CD4-positive, alpha-beta T cell treated with Interleukin-10 for 1 hour (primary cell): ENCODE results near the gene AIFM1.

Source experiments
- DNase-seq: peaks from one replicate; pipeline ENCODE4 v3.0.0-alpha.2; 2020

The AIFM1 gene

DNA sequence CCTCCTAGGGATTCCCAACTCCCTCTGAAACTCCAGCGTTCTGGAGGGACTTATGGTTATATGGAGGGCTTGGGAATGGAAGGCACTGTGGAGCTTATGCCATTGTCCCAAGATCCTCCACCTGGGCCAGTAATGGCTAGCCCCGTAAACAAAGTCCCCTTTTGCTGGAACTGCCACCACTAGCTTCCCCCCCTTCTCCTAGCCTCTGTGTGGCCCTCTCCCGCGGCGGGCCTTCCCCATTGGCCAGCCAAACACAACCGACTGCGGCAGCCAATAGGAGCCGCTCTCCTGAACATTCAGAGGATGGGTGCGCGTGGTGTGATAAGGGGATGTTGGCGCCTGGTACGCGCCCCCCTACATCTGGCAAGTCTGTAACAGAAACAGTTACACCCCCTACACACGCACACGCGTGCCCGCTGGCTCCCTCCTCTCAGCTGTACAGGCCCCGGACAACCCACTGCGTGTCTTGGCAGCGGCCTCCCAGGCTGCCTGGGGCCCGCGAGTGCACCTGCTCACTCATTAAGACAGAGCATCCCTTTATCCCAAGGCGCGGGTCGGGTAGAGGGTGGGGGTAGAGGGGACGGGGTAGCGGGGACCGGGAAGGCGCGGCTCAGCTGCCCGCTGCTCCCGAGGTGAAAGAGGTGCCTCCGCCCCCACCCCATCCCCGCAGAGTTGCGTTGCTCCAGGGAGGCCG is 5.3 kb upstream of the AIFM1 start:
- peak; percentile 73 for DNase-seq

DNA sequence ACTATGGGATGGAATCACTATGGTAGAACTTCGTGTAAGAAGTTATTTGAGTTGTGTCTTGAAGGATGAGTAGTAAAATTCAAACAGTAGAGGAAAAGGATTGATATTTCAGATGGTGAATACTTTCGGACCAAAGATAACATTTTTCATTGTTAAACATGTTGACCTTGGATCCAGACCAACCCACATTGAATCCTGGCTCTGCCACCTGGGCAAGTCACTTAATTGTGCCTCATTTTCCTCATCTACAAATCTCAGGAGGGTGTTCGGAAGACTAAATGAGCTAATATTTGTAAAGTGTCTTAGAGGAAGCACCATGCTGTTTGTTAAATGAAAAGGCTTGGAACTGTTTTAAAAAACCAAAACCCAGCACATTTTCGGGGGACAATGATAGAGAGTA is 1.4 kb upstream of the AIFM1 start:
- no peak for DNase-seq

DNA sequence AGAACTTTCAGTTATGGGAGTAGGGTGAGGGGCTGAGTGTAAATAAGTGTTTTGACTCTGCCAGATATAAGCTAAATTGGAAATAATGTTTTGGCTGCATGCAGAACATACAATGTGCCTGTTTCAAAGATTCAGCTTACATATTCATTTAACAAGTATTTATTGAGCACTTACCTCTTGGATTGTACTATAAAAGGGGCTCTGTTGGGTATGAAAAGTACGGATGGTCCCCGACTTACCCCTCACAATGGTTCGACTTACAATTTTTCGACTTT is 799 bp upstream of the AIFM1 start:
- DNase-seq, result no peak

DNA sequence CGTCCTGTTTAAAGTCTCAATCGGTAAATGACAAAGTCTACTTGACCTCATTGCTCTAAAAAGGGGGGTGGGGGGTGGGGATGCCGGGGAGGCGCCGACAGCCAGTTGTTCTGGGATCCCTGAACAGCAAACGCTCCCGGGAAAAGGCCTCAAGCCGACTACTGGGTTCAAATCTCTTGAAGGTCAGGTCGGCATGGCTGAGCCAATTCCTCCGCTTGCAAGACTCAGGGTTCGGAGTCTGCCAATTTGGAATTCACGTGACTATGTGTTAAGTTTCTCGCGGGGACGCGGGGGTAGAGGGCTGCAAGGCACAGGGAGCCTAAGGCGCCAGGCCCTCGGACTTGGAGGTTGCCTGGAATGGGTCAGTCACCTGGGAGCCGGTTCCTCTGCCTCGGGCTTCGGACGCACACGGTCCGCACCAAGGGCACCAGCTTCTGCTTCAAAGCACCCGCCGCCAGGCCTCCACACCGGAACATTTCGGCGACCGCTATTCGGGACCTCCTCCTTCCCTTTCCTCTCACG is 399 bp downstream of the AIFM1 start:
- DNase-seq, result no peak

DNA sequence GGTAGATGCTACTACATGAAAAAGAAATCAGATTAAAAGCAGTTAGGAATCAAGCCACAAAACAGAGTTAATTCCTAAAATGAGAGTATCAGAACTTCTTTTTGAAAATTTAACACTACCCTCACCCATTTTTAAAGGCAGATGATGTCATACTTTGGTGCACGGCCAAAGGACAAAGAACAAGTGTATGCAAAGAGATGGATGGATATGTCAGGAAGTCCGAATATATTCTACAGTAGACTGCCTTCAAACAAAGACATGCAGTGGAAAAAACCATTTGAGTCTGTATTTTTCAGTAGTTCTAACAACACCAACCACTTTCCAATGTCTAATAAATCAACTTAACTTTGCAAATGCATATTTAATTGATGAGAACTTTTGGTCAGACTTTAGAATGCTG is 2.2 kb downstream of the AIFM1 start:
- no peak for DNase-seq

DNA sequence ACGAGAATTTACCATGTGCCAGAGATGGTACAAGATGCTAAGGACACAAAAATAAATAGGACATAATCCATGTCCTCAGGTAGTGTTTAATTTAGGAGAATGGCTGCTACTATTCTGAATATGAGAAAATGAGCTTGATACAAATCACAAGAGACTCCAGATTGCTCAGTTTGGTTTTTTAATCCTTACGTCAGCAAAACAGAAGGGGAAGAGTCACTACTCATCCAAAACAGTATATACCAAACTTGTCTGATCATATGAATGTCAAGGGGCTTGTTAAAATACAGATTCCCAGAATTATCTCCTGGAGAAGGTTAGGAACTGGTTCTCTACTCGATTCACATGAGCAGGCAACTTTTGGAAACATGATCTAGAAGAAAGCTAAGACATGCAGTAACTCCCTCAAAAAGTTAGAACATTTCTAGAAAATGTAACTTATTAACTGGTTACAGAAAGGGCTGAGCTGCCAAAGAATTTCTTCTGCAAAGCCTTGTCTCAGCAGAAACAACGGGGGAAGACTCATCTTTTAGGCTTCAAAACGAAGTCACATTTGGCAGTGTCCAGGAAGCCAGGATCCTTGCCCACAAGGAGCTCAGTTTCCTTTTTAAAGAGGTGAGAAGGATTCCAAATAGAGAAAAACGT is 3.4 kb downstream of the AIFM1 start:
- no peak for DNase-seq

DNA sequence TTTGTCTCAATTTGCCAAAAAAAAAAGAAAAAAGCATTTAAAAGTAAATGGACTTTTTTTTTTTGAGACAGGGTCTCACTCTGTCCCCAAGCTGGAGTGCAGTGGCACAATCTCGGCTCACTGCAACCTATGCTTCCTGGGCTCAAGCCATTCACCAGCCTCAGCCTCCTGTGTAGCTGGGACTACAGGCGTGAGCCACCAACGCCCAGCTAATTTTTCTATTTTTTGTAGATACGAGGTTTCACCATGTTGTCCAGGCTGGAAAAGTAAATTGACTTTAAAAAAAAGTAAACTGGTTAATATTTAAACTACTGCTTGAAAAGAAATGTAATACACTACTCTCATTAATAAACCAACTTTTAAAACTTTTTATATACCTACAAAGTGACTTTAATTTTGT is 5.9 kb downstream of the AIFM1 start:
- no peak for DNase-seq

DNA sequence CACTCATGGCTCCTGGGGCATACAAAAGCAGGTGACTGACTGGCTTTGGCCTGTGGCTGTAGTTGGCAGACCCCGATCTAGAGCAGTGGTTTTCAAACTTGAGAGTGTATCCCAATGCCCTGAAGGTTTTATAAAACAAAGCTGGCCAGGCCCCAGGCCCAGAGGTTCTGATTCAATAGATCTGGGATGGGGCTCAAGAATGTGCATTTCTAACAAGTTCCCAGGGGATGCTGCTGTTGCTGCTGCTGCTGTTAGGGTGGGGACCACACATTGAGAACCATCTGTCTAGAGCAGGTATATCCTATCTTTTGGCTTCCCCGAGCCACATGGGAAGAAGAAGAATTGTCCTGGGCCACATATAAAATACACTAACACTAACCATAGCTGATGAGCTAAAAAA is 7.3 kb downstream of the AIFM1 start:
- DNase-seq, result no peak

DNA sequence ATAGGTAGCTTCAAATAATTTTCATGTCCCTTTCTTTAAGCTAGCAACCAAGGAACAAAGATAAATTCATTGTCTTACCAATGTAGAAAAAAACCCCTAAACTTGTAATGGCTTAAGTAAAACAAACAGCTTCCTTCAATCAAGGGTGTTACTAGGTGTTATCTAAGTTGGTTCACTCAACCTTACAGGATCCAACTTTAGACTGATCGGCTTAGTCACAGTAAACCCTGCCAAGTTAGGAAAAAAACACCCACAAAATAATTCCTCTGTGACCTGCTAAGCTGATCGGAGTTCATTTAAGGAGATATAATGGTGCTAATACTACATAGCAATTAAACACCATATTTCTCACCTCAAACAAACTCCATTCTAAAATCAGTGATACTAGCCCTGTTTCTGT is 10.1 kb downstream of the AIFM1 start:
- DNase-seq, result no peak

DNA sequence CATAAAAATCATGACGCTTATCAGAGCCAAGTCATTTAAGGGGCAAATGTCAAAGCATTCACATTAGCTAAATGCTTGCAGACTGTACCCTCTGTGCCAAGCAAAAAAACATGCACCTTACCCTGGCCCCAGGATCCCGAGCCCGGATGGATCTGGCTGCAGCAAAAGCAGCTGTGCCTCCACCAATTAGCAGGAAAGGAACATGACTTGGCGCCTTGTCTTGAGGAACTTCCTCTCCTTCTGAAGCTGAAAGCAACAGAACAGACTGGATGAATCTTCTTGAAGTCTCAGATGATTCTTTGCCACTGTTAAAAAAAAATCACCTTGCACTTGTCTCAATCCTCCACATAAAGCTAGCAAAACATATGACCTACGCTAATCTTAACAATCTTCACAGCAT is 18.0 kb downstream of the AIFM1 start:
- no peak for DNase-seq

DNA sequence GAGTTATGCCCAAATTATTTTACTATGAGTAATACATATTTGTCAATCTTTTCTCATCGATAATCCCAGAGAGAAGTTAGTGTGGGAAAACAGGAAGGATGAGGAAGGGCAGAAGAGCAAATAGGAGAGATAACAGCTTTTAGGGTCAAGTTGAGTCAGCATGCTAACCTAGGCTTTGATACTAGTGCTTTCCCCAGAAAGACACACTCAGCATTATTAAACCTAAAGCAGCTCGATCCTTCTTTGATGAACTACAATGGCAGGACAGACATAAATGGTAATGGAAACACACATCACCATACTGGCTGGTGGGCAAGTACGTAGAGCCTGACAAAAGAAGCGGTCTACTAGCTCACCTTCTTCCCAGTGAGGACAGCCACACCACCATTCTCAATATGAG is 20.5 kb downstream of the AIFM1 start:
- no peak for DNase-seq

DNA sequence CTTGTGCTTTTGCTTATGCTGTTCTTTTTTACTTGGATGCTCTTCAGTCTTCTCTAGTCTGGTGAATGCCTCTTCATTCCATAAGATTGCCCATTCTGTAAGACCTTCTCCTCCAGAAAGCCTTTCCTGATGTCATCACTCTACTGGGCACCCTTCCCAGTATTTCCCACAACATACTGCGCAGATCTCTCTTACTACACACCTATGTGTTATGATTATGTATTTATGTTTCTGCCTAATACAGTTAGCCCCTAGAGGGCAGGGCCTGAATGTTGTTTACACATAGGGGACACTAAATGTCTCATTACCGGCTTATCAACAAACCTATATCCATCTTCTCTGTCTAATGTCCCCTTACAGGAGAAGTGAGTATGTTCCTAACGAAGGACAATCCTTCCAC is 21.1 kb downstream of the AIFM1 start:
- DNase-seq, result no peak

DNA sequence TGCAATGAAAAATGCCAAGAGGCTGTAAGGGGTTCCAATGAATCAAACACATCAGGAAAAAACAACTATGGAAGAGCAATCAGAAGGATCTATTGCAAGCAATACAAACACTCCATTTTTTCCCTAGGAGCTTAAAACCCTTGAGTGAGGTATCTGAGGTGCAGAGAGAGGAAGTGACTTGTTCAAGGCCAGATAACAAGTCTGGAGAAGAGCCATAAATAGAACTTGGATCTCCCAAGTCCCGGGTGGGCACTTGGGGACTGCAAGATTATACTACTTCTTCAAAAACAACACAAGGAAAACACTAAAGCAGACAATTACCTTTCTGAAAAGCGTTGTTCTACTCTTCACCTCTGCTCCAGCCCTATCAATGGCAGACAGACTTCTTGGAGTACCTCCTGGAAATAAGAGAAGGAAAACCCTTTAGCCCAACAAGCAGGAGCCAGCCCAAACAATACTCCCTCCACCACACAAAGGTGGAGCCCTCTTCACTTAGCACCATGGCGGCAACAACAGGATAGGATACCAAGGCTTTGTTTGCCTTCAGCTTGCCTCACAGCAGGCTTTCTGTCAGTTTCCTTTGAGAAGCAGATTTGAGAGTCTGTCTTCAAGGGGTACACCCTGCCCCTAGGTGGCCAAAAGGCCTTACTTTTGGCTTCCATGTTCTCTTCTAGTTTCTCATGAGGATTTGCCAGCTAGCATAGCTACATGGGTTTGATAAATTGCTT is 26.0 kb downstream of the AIFM1 start:
- no peak for DNase-seq

DNA sequence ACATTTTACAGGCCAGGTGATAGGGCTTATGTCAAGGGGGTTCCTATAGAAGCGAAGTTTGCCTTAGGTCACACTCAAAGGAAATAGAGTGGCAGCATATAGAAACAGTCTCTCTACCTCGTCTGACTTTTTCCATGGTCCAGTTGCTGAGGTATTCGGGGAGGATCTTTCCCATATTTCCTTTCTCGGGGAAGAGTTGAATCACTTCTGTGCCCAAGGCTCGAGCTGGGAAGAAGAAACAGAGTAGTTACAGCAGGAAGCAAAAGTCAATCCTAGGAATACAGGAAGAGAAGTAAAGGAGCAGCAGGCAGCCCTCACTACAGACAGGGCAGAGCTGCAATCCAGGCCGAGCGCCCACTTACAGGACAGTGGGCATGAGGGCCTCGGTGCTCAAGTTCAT is 28.7 kb downstream of the AIFM1 start:
- DNase-seq, result no peak

DNA sequence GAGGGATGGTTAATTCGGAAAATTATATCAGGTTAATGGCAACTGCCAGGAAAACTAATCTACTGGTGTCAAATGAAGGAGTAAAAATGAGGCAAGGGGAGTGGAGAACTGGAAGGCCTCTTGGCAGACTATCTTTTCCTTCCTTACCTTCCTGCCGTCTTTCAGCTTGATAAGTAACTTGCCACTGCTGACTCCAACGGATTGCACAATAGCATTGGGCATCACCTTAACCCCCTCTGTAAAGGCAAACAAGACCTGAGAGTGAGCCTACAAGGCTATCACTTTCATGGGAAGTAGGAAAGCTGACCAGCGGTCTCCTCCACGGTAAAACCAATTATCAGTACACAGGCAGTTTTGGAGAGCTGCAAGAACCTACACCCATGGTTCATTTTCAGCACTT is 29.1 kb downstream of the AIFM1 start:
- DNase-seq, result no peak

DNA sequence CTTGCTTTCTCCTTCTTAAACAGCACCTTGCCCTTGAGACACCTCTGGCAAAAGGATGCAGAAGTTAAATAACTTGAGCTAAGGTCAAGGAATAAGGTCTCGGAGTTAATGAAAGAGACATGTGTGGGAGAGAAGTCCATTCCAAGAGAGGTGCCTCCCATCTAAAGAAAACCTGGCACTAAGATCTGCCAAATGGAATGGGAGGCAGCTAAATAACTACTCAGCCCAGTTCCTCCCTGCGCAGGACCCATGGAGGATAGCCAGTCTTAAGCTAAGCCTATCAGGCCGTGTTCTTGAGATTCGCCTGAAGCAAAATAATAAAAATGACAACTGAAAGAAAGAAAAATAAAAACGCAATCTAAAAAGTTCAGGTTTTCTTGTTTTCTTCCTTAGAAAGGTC is 34.7 kb downstream of the AIFM1 start:
- no peak for DNase-seq

DNA sequence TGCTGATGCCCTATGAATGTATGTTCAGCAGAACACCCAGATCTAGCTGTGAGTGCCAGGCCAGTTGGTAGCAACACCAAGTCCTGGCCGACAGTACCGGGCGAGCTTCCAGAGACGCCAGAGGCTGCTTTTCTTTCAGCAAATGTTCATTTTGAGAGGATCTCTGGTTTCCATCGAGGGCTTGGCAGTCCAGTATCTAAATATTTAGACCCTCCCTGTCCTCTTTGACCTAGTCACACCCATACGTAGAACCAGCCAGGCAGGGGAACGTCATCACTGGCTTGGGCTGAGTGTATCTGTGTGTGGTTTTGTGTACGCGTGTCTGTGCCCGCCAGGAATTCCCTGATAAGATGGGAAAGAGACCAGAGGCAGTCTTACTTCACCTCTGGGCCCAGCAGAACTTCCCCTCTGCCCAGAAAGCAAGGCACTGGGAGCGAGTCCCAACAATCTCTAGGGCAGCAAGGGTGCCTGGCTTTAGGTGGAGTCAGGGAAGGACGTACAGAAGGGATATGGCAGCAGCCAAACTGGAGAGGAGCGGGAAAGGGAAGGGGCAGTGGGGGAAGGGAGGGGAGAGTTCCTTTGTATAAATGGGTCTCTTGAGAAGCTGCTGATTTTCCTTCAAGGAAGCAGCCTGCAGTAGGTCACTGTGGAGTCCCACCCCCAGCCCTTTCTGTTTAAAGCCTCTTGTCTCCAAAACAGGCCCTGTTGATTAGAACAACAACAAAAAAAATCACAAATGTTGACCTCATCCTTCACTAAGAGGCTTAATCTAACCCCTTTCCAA is 40.4 kb downstream of the AIFM1 start:
- DNase-seq, result no peak

DNA sequence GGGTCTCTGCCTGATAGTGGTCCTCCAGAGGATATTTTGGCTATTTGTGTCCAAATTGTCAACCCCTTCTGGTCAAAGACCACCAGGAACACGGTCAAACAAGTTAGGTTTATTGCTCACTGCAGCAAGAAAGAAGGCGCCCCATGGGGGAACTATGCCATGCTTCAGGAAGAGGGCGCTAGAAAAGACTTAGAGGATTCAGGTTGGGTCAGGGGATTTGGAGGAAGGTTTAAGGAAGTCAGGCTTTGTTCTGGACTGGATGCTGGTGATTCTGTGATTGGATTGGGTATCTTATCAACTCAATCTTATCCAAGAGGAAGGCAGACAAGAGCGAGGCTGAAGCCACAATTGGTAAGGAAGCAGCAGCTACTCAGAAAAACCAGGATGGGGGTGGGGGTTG is 41.1 kb downstream of the AIFM1 start:
- DNase-seq, result no peak

DNA sequence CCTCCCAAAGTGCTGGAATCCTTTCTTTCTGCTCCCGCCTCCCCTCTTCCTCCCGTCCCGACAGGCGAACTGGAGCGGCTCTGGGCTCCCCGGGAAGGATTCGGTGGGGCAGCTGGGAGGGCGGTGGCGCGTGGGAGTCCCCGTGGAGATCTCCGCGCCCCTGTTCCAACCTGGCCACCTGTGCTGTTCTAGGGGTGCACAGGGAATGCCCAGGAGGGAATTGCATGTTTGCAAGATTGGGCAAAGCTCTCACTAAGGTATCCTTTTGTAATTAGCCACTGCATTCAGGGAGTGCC is 44.2 kb downstream of the AIFM1 start:
- DNase-seq, result no peak

DNA sequence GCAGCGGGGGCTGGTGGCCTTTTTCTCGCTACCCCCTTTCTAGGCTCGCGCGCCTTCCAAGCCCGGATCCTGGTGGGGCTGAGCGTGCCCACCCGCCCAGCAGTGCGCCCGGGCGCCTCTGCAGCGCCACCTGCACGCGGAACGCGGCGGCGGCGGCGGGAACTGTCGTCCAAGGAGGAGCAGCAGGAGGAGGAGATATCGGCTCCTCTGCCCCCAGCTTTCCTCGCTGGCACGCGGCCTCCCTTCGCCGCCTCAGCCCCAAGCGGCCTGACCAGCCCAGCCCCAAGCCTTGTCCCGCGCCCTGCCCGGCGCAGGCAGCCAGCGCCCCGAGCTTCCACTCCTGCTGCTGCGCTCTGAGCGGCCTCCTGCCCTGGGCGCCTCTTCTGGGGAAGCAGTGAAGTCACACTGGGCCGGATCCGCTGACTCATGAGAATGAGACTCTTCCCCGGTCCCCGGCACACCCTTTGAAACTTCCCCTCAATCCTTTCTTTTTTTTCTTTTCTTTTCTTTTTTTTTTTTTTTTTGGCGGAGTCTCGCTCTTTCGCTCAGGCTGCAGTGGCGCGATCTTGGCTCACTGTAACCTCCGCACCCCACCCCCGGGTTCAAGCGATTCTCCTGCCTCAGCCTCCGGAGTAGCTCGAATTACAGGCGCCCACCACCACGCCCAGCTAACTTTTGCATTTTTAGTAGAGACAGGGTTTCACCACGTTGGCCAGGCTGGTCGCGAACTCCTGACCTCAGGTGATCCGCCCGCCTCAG is 44.7 kb downstream of the AIFM1 start:
- DNase-seq, result peak; percentile 71

DNA sequence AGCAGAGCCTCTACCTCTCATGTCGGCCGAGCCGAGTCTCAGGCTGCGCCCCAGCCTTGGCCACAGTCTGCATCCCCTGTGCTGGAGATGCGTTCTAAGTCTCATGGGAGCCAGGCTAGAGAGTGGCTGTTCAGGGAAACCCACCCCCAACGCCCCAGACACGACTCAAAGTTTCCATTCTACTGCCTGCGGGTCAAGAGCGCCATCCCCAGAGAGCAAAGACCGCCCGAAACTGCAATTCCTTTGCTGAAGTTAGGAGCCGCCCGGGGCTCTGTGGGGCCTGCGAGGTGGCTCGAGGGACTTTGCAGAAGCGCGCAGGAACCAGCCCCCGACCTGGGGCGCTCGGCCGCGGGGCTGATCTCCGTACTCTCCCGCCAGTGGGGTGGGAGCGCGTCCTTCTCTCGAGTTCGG is 45.3 kb downstream of the AIFM1 start:
- no peak for DNase-seq

DNA sequence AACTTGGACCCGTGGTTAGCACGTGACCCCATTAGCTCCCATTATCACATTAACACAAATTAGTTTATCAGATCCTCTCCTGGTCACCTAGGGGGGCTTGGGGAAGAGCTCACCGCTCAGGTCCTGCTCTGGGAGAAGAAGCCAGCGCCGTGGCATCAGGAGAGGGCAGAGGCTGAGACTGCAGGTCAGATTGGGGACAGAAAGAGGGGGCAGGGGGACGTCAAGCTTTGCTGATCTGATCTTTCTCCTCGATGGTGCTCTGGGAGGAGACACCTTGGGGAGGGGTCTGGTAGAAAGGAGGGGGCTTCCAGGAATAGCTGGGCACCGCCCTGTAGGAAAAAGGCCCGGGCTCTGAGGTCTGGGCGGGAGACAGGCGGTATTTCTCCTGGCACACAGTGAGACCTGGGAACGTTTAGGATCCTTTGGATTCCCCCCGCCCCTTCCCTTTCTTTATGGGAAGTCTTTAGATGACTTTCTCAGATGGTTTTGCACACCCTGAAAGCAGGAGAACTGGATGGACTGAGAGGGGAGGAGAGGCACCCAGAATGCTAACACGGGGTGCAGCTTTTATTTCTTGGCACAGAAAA is 46.2 kb downstream of the AIFM1 start:
- no peak for DNase-seq
